Esophagus muscularis mucosa (tissue), 4 donors: ENCODE results near the gene FGD6.

ENCODE experiments used
- EP300 ChIP-seq: sonication (generic); formaldehyde crosslinking; IDR thresholded peaks from one replicate; pipeline ENCODE4 v1.6.1; 2017; ENCODE audit warnings: antibody characterized with exemption
- POLR2A ChIP-seq: fragments of 450-650 bp; IDR thresholded peaks from one replicate; pipeline ENCODE4 v1.6.1; 2017; ENCODE audit warnings: antibody characterized with exemption, moderate library complexity, mild to moderate bottlenecking, low read depth
- POLR2AphosphoS5 ChIP-seq, 2 donors: sonication (generic); formaldehyde crosslinking; IDR thresholded peaks; one replicate each; pipeline ENCODE4 v1.6.1; 2017; ENCODE audit warnings: antibody characterized with exemption in 2 of 2
- TF ChIP-seq, protein P1 (sequence below), 3 experiments: fragments of 200-600 bp in 2 of 3; fragments of 450-650 bp in 1 of 3; sonication (generic) in 2 of 3; IDR thresholded peaks; one replicate each; pipeline ENCODE4 v1.5.1; 2017 to 2019; ENCODE audit warnings: antibody characterized with exemption in 3 of 3, mild to moderate bottlenecking in 2 of 3, moderate library complexity in 1 of 3

DNA sequence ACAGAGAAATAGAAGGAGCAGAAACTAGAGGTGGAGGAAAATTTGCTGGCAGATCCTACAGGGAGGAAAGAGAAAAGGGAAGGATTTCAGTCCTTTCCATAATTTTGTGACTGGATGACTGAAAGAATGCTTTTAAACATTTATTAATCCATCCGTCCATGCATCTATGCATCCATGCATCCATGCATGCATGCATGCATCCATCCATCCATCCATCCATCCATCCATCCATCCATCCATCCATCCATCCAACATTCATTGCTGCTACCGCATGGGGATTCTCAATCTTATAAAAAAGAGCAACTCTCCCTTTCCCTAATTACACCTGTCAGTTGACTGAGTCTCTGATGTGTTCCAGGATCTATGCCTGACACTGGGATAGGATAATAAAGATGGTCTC, 88.2 kb downstream of the FGD6 start:
- TF ChIP-seq, protein P1, sequence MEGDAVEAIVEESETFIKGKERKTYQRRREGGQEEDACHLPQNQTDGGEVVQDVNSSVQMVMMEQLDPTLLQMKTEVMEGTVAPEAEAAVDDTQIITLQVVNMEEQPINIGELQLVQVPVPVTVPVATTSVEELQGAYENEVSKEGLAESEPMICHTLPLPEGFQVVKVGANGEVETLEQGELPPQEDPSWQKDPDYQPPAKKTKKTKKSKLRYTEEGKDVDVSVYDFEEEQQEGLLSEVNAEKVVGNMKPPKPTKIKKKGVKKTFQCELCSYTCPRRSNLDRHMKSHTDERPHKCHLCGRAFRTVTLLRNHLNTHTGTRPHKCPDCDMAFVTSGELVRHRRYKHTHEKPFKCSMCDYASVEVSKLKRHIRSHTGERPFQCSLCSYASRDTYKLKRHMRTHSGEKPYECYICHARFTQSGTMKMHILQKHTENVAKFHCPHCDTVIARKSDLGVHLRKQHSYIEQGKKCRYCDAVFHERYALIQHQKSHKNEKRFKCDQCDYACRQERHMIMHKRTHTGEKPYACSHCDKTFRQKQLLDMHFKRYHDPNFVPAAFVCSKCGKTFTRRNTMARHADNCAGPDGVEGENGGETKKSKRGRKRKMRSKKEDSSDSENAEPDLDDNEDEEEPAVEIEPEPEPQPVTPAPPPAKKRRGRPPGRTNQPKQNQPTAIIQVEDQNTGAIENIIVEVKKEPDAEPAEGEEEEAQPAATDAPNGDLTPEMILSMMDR (IDR thresholded peaks at IDR 0.05), result no peak
- TF ChIP-seq EP300 (no peak), POLR2A (no peak), POLR2AphosphoS5 (IDR thresholded peaks at IDR 0.05) (no peak)
